Pons (tissue), 1 donor: ENCODE data around the gene EDARADD.
"Not testable (repeated sequence)": the region's sequence is repeated elsewhere in the genome, so short reads cannot be mapped to it uniquely, and the experiment has no call there.

Source experiments
- DNase-seq: peaks from one replicate; pipeline ENCODE4 v3.0.0-alpha.2; 2016; ENCODE audit warnings: low spot score

EDARADD gene

GRCh38 chr1:236489161-236489560 lies 95.1 kb downstream of the EDARADD start:
- DNase-seq = not testable (repeated sequence)

GRCh38 chr1:236489710-236490377 lies 95.8 kb downstream of the EDARADD start:
- DNase-seq = peak; percentile 63

- DNase-seq = no peak
Measured at GRCh38 chr1:236491469-236492136, 97.5 kb downstream of the EDARADD start.

DNA sequence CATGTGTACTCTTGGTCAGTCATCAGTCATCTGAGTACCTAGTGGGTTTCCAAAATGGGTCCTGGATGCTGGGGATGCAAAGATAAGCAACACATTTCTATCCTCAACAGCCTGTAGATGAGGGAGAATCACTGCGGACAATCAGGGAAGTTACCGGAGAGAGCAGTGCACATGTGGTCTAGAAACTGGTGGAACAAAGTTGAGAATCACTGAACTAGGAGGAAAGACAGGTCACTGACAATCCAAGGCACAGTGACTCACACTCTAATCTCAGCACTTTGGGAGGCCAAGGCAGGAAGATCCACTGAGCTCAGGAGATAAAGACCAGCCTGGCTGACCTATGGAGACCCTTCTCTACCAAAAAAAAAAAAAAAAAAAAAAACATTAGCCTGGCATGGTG lies 98.3 kb downstream of the EDARADD start:
- DNase-seq = no peak

DNA sequence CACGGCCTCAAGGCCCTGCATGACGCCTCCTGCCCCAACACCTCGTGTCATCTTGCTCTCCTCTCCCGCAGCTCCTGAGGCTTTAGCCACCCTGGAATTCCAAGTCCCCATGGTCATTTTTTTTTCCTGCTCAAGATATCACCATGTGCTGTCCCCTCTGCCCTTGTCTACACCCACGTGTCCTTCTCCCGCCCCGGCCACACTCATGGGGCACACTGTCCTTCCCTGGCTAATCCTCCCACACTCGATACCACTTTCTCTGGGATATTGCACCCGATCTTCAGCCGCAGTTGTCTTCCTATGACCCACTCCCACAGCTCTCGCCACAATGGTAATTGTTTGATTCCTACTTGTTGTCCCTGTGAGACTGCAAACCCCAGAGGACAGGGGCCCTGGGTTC lies 100.0 kb downstream of the EDARADD start:
- no peak for DNase-seq

DNA sequence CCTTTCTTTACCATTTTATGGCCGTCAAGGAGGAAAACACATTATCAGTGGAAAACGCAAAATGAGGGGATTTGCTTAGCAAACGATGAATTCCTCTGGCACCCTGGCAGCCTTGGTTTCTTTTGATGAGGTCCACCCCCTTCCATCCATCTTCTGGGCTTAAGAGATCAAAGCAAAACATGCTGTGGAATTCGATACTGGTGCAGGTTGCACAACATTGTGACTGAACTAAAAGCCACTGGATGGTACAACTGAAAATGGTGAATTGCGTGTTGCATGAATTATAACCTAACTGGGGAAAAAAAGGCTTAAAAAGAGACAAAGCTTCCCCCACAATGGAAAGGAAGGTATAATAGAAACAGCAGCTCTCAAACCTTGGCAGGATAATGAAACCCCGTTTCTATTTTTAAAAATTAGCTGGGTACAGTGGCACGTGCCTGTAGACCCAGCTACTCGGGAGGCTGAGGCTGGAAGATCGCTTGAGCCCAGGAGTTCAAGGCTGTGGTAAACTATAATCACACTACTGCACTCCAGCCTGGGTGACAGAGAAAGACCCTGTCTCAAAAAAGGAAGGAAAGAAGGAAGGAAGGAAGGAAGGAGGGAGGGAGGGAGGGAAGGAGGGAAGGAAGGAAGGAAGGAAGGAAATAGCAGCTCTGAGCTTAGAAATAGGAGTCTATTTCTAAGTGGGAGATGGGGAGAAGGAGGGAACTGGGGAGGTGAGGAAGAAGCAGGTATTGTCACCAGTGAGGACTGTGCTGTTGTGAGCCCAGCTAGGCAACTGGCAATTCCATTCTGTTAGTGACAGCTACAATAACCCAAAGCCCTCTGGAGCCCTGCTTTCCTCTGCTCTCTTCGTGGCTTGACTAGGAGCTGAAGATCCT lies 100.7 kb downstream of the EDARADD start:
- DNase-seq = no peak

DNA sequence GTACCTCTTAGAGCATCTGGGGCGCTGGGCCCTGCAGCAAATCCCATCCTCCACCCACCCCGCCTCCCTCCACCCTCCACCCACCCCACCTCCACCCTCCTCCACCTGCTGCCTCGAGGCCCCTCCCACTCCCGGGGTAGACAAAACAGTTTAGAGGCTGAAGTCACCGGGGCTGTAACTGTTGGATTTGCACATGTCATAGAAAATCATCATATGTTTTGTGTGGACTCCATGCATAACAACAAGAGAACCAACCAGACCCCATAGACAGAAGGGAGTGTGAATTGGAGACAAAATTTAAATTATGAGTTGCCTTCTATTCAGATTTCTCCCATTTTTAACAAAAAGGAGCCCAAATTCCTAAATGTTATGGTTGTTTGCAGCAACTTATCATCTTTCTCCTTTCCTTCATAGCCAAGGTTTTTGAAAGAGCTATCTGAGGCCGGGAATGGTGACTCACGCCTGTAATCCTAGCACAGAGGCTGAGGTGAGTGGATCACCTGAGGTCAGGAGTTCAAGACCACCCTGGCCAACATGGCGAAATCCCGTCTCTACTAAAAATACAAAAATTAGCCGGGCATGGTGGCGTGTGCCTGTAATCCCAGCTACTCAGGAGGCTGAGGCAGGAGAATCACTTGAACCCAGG lies 101.5 kb downstream of the EDARADD start:
- DNase-seq = no peak

DNA sequence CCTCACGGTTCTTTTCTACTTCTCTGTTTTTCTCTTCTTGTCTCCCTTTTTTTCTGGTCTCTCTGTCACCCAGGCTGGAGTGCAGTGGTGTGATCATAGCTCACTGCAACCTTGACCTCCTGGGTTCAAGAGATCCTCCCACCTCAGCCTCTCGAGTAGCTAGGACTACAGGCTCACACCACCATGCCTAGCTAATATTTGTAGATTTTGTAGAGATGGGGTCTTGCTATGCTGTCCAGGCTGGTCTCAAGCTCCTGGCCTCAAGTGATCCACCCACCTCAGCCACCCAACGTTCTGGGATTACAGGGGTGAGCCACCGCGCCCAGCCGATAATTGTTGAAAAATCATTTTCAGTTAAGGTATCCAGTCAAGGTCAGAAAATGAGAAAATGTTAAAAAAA lies 103.8 kb downstream of the EDARADD start:
- DNase-seq = no peak

DNA sequence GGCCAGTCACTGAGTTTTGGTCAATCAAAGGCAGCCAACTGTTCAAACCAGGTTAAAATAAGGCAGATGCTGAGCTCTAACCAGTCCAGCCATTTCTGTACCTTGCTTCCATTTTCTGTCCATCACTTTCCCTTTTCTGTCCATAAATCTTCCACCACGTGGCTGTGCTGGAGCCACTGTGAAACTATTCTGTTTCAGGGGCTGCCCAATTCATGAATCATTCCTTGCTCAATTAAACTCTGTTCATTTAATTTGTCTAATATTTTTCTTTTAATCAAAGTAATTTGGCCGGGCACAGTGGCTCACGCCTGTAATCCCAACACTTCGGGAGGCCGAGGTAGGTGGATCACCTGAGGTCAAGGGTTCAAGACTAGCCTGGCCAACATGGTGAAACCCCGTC lies 107.0 kb downstream of the EDARADD start:
- DNase-seq = no peak

- no peak for DNase-seq
Measured at GRCh38 chr1:236502579-236502971, 108.5 kb downstream of the EDARADD start.

- peak; percentile 23 for DNase-seq
Measured at GRCh38 chr1:236502972-236503639, 109.0 kb downstream of the EDARADD start.

GRCh38 chr1:236504338-236504737 lies 110.3 kb downstream of the EDARADD start:
- not testable (repeated sequence) for DNase-seq

DNA sequence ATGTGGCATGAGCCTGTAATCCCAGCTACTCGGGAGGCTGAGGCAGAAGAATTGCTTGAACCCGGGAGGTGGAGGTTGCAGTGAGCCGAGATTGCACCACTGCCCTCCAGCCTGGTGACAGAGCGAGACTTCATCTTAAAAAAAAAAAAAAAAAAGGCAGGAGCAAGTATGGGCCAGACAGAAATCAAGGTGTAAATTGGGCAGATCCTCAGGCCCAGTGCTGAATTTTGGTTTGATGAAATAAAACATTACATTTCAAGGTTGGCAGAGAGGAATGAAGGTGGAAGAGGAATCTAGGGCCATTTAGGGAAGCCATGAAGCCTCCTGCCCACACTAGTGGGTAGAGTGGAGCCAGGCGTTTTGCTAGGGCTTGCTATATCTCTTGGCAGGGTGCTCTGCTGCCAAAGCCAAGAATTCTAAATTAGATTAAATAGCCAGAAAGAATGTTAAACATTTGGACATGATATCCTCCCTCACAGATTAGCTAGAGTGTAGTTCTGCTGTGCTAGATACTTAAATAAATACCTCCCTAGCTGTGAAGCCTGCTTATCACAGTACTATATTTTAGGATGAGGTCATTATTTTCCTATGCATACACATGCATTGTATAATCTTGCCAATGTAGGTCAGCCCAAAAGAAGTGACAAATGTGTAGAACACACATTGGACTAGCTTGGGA lies 113.1 kb downstream of the EDARADD start:
- no peak for DNase-seq

DNA sequence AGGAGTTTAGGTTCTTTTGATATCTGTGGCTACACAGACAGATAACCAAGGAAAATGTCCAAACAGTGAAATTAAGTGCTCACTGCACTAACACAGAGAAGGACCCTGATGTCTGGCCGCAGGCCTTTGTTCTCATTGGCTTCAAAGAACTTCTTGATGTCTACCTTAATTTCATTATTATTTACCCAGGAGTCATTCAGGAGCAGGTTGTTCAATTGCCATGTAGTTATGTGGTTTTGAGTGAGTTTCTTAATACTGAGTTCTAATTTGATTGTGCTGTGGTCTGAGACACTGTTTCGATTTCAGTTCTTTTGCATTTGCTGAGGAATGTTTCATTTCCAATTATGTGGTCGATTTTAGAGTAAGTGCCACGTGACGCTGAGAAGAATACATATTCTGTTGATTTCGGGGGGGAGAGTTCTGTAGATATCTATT lies 114.5 kb downstream of the EDARADD start:
- DNase-seq = no peak

GRCh38 chr1:236509203-236509602 lies 115.1 kb downstream of the EDARADD start:
- DNase-seq = no peak

- DNase-seq = no peak
Measured at GRCh38 chr1:236509647-236510401, 115.7 kb downstream of the EDARADD start.

DNA sequence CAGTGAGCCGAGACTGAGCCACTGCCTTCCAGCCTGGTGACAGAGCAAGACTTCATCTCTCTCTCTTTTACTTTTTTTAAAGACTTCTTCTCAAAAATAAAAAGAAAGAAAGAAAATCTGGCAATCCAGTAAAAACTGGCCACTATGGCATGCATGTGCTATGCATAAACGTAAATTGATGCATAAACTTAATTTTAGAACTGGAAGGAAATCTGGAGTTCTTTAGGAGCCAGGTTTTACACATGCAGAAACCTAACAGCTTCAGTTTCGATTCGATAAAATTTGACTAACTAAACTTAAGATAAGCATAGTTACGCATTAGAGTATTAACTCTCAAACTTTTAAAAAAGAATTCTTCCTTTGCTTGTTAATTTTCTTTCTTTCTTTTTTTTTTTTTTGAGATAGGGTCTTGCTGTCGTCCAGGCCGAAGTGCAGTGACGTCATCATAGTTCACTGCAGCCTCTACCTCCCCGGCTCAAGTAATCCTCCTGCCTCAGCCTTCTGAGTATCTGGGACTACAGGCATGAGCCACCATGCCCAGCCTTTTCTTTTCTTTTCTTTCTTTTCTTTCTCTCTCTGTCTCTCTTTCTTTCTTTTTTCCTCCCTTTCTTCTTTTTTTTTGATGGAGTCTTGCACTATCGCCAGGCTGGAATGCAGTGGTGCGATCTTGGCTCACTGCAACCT lies 117.8 kb downstream of the EDARADD start:
- DNase-seq = no peak

- no peak for DNase-seq
Measured at GRCh38 chr1:236514703-236515442, 120.8 kb downstream of the EDARADD start.

- no peak for DNase-seq
Measured at GRCh38 chr1:236515443-236515958, 121.4 kb downstream of the EDARADD start.
